SJCRH30 (cell line): ENCODE measurements around the gene TBC1D10A. TPM values are rescaled to one million over a fixed set of nuclear protein-coding genes. Genes with fewer than 3 reads are reported as not detected.
A peak's percentile ranks its signal among the peaks of the same experiment; 100 is the strongest.

Experiments
- DNase-seq, 2 experiments: peaks; one replicate each; pipeline ENCODE4 v3.0.0-alpha.2; 2015 to 2020
- H3K27ac ChIP-seq: fragments of 250-450 bp; sonication (Bioruptor Pico); 2 replicates; pipeline ENCODE4 v1.5.1; 2020; ENCODE audit warnings: mild to moderate bottlenecking, moderate library complexity
- H3K27me3 ChIP-seq: fragments of 250-450 bp; sonication (Bioruptor Pico); 2 replicates; pipeline ENCODE4 v1.5.1; 2020; ENCODE audit warnings: mild to moderate bottlenecking, moderate library complexity
- H3K36me3 ChIP-seq: fragments of 250-450 bp; sonication (Bioruptor Pico); 2 replicates; pipeline ENCODE4 v1.5.1; 2020; ENCODE audit warnings: mild to moderate bottlenecking, moderate library complexity
- H3K4me1 ChIP-seq: fragments of 250-450 bp; sonication (Bioruptor Pico); 2 replicates; pipeline ENCODE4 v1.5.1; 2020; ENCODE audit warnings: mild to moderate bottlenecking, moderate library complexity
- H3K4me3 ChIP-seq: fragments of 250-450 bp; sonication (Bioruptor Pico); 2 replicates; pipeline ENCODE4 v1.5.1; 2020; ENCODE audit warnings: mild to moderate bottlenecking, moderate library complexity
- H3K9me3 ChIP-seq: fragments of 250-450 bp; sonication (Bioruptor Pico); replicated peaks from 2 replicates; pipeline ENCODE4 v1.5.1; 2020; ENCODE audit warnings: mild to moderate bottlenecking, moderate library complexity
- total RNA-seq: library from RNA; depleted of rRNA; stranded (reverse); fragments of >200 nt; shearing (Covaris generic); gene quantifications from 2 replicates; pipeline ENCODE4 v1.2.3, GENCODE V29; 2014

Gene TBC1D10A
- total RNA-seq, 1 experiment from 2014 or later, result 5.8 TPM

GRCh38 chr22:30291058-30291892, 35.5 kb downstream of the TBC1D10A start:
- H3K27ac ChIP-seq, result peak overlapping the region; percentile 49

GRCh38 chr22:30290342-30291057, 36.2 kb downstream of the TBC1D10A start:
- H3K27me3 ChIP-seq, result no peaks in the 10 kb centered on the region
- H3K36me3 ChIP-seq, result no peaks in the 10 kb centered on the region
- peak overlapping the region; percentile 49 for H3K27ac ChIP-seq
- peaks cover 23% of the 10 kb centered on the region for H3K4me1 ChIP-seq
- H3K4me3 ChIP-seq, result no peak overlapping the region
- peak; percentile 76 to 81 for DNase-seq
- H3K9me3 ChIP-seq, result no peaks in the 10 kb centered on the region

More at GRCh38 chr22:30291058-30291892, 35.5 kb downstream of the TBC1D10A start:
- peak in 1 of 2 experiments; percentile 55 for DNase-seq
- Histone ChIP-seq H3K4me3 (no peak overlapping the region), H3K27me3 (no peaks in the 10 kb centered on the region), H3K36me3 (no peaks in the 10 kb centered on the region), H3K9me3 (no peaks in the 10 kb centered on the region), H3K4me1 (peaks cover 23% of the 10 kb centered on the region)

DNA sequence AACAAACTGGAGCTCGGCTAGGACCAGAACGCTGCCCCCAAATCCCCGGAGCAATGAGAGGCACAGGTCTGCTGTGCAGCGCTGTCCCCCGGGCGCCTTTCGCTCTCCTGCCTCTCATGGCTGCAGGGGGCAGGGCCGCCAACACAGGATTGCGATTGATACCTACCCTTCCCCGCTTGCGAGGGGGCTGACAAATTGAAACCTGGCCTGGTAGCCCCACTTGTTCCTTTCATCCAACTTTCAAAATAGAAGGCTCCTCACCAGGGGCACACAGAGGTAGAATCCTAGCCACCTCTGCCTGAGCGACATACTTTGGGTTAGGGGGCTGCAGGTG, 36.8 kb downstream of the TBC1D10A start:
- no peaks in the 10 kb centered on the region for H3K36me3 ChIP-seq
- H3K4me1 ChIP-seq, result peaks cover 23% of the 10 kb centered on the region
- no peak for DNase-seq
- no peaks in the 10 kb centered on the region for H3K9me3 ChIP-seq
- H3K4me3 ChIP-seq, result peak overlapping the region; percentile 67
- H3K27ac ChIP-seq, result peak overlapping the region; percentile 49; the same call in 1 of the 2 replicates
- H3K27me3 ChIP-seq, result no peaks in the 10 kb centered on the region

- no peaks in the 10 kb centered on the region for H3K9me3 ChIP-seq
- DNase-seq, result peak; percentile 97 to 98
- H3K4me1 ChIP-seq, result peaks cover 23% of the 10 kb centered on the region
- H3K27me3 ChIP-seq, result no peaks in the 10 kb centered on the region
- H3K4me3 ChIP-seq, result peak within 1 kb of the TSS; percentile 67
- no peaks in the 10 kb centered on the region for H3K36me3 ChIP-seq
- H3K27ac ChIP-seq, result peak within 1 kb of the TSS; percentile 49; the same call in 1 of the 2 replicates
These were observed 37.4 kb downstream of the TBC1D10A start, which contains the start of gene CASTOR1 for GRCh38 chr22:30289141-30289979. Gene CASTOR1, minus strand, starts transcription at chr22:30289505. Its CDS starts 8 bp downstream, at chr22:30289497.

DNA sequence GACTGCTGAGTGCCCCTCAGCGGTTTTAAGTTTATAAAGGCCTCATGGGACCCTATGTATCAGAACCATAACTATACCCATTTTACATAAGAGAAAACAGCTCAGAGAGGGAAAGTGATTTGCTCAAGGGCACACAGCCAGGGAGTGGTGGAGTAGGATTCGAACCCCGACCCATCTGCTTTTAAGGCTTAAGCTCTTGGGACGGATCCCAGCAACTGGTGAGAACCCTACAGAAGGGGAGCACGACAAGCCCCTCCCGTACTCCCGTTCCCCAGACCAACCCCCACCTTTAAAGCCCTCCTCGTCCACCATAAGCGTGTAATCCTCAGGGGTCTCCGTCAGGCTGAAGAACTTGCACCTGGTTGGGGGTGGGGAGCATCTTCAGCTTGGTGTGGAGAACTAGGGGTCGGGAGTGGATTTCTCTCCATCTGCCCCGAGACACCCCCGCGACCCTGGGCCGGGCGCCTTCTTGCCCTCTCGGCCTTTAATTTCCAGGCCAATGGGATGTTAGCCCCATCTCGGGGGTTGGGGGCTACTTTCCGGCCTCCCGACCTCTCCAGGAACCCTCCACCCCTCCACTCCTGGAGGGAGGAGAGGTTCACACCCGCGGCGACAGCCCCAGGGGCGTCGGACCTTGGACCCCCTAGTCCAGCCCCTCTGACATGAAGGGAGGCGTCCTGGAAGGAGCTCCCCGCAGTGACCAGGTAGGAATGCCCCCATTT, 38.2 kb downstream of the TBC1D10A start:
- H3K9me3 ChIP-seq, result no peaks in the 10 kb centered on the region
- H3K36me3 ChIP-seq, result no peaks in the 10 kb centered on the region
- no peak overlapping the region for H3K27ac ChIP-seq
- peak in 1 of 2 experiments; percentile 26 for DNase-seq
- peak overlapping the region; percentile 67 for H3K4me3 ChIP-seq
- peaks cover 23% of the 10 kb centered on the region for H3K4me1 ChIP-seq
- no peaks in the 10 kb centered on the region for H3K27me3 ChIP-seq

GRCh38 chr22:30287648-30288418, 38.9 kb downstream of the TBC1D10A start:
- H3K9me3 ChIP-seq, result no peaks in the 10 kb centered on the region
- H3K27ac ChIP-seq, result no peak overlapping the region
- no peaks in the 10 kb centered on the region for H3K27me3 ChIP-seq
- H3K36me3 ChIP-seq, result no peaks in the 10 kb centered on the region
- no peak overlapping the region for H3K4me3 ChIP-seq
- peak; percentile 81 to 87 for DNase-seq
- H3K4me1 ChIP-seq, result peaks cover 23% of the 10 kb centered on the region

GRCh38 chr22:30286813-30287647, 39.7 kb downstream of the TBC1D10A start:
- H3K27me3 ChIP-seq, result no peaks in the 10 kb centered on the region
- H3K36me3 ChIP-seq, result no peaks in the 10 kb centered on the region
- no peak overlapping the region for H3K4me3 ChIP-seq
- DNase-seq, result peak; percentile 61 to 73
- H3K27ac ChIP-seq, result no peak overlapping the region
- H3K9me3 ChIP-seq, result no peaks in the 10 kb centered on the region
- peaks cover 23% of the 10 kb centered on the region for H3K4me1 ChIP-seq

GRCh38 chr22:30286331-30286730, 40.4 kb downstream of the TBC1D10A start:
- Histone ChIP-seq H3K9me3 (no peaks in the 10 kb centered on the region), H3K27me3 (no peaks in the 10 kb centered on the region), H3K27ac (no peak overlapping the region), H3K4me1 (peaks cover 22% of the 10 kb centered on the region), H3K4me3 (no peak overlapping the region), H3K36me3 (no peaks in the 10 kb centered on the region)
- DNase-seq, result no peak

DNA sequence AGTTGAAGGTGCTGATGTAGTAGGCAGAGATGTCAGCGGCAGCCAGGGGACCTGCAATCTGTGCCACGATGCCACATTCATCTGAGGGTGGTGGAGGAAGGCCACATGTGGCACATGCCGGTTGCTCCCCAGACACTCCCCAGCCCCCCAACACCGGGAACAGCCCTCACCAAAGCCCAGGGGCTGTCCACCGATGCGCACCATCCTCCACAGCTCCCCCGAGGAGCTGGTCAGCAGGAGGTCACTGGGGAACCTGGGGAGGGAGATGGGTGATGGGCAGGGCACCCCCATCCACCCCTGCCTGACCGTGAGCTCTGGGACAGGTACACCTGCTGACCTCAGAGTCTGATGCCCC, 40.9 kb downstream of the TBC1D10A start:
- no peak overlapping the region for H3K4me3 ChIP-seq
- no peak for DNase-seq
- no peaks in the 10 kb centered on the region for H3K27me3 ChIP-seq
- H3K4me1 ChIP-seq, result peaks cover 17% of the 10 kb centered on the region
- H3K27ac ChIP-seq, result no peak overlapping the region
- H3K36me3 ChIP-seq, result no peaks in the 10 kb centered on the region
- no peaks in the 10 kb centered on the region for H3K9me3 ChIP-seq

DNA sequence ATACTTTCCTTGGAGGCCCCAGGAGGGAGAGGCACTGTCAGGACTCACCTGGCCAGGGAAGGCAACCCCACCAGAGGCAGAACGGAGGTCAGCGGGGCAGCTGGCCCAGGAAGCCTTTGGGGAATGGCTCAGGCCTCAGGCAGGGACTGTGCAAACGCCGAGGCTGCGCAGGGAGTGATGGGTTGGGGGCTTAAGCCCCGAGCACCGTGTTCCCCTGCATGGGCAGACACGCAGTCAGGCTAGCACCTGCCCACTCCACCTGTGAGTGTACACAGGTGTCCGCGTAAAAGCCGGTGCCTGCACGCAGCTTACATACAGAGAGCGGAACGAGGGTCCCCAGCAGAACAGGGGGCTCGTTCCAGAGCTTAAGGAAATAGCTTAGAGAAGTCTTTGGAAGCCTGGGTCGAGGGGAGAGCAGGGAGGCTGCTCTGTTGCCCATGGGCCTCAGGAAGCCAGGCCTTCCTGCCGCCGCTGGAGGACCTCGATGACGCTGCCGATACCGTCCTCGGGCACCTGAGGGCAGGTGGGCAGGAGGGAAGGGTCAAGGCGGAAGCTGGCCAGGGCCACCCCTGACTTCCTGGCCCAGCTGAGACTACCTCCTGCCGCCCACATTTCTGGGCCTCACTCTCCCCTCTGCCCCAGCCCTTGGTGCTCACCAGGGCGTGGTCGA, 41.4 kb downstream of the TBC1D10A start:
- H3K4me3 ChIP-seq, result no peak overlapping the region
- H3K27ac ChIP-seq, result no peak overlapping the region
- no peaks in the 10 kb centered on the region for H3K9me3 ChIP-seq
- no peaks in the 10 kb centered on the region for H3K27me3 ChIP-seq
- no peaks in the 10 kb centered on the region for H3K36me3 ChIP-seq
- peaks cover 12% of the 10 kb centered on the region for H3K4me1 ChIP-seq
- DNase-seq, result no peak

DNA sequence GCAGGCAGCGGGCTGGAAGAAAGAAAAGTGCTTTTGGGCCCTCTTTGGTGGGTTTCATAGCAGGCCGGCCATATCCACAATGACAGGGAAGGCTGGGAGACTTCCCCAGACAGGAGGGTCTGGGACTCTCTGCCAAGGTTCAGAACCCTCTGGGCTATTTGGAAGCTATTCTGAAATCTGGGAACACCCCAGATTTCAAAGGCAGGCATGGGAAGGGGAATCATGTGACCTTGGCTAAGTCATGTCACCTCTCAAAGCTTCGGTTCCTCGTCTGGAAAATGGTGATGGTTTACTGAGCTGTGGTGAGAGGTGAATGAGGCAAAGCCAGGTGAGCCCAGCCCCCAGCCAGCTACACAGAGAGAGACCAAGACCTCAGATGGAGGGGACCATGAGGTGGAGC, 42.1 kb downstream of the TBC1D10A start:
- H3K4me1 ChIP-seq, result peaks cover 7% of the 10 kb centered on the region; the same call in 1 of the 2 replicates
- H3K27me3 ChIP-seq, result no peaks in the 10 kb centered on the region
- no peaks in the 10 kb centered on the region for H3K9me3 ChIP-seq
- H3K27ac ChIP-seq, result no peak overlapping the region
- no peak overlapping the region for H3K4me3 ChIP-seq
- no peaks in the 10 kb centered on the region for H3K36me3 ChIP-seq
- DNase-seq, result no peak

GRCh38 chr22:30284172-30284571, 42.6 kb downstream of the TBC1D10A start:
- Histone ChIP-seq H3K36me3 (no peaks in the 10 kb centered on the region), H3K4me1 (peaks cover 7% of the 10 kb centered on the region; the same call in 1 of the 2 replicates), H3K4me3 (no peak overlapping the region), H3K27ac (no peak overlapping the region), H3K27me3 (no peaks in the 10 kb centered on the region), H3K9me3 (no peaks in the 10 kb centered on the region)
- no peak for DNase-seq
